Stimulated activated CD4-positive, alpha-beta T cell treated with anti-CD3 and anti-CD28 coated beads, Interleukin-4, amount 100 ng/mL, for 1 hour (primary cell): ENCODE results near the gene FMN1.
"Not testable (repeated sequence)": the region's sequence is repeated elsewhere in the genome, so short reads cannot be mapped to it uniquely, and the experiment has no call there.

Source experiments
- DNase-seq: peaks from one replicate; pipeline ENCODE4 v3.0.0-alpha.2; 2020

FMN1 gene

DNA sequence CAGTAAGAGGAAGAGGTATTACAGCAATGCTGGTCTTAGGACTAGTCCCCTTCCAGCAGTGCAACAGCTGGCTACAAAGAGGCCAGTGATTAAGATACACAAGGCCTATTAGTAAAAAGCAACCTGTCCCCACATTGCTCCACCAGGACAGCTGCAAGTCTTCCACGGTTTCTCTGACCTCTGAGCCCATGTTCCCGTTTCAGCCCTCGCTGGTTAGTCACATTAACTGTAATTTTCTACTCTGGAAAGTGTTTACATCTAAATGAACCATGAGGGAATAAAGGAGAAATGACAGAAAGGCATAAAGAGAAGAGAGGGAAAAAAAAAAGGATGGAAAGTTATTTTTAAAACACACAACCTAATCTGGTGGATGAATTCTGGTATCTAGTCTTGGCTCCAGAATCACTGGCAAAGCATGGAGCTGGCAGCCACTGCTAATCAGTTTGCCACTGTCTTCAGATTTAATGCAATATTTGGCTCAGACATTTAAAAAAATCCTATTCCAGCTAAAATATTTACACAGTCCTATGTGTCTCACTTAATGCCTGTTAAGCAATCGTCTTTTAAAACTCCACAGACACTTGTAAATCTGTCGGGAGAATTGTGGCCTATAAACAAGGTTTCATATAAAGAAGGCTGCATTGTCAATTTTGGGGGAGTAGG, 321.8 kb downstream of the FMN1 start:
- DNase-seq, result no peak

DNA sequence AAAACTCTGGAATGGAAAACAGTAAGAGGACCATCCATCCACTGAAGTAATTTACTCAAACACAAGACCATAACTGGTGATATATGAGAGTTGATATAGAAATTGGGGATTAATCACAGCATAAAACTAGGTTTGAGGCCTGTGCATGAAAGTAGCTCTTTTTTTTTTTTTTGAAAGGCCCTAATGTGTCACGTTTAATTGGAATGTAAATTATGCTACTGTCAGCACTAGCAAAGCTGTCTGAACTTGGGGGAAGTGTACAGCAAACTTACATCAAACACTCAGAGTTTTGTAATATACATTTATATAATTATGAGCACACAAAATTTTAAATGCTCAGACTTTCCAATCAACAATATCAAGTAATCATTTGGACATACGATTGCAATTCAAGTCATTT, 322.6 kb downstream of the FMN1 start:
- no peak for DNase-seq

GRCh38 chr15:32870240-32871033, 324.1 kb downstream of the FMN1 start:
- DNase-seq, result no peak

DNA sequence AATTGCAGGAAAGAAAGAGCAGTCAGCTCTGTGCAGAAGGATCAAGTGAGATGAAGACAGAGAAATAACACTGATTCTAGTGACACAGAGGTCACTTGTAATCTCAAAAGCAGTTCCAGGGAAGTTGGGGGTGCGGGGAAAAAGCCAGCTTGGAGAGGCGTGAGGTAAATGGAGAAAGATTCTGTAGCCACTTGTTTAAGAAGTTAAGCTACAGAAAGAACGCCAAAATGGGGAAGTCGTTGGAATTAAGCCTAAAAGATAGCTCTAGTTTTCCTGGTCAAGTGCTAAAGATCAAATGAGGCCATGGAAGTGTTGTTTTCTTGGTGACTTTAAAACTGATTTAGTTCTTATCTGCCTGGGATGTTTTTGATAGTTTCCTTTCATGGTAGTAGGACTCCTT, 324.7 kb downstream of the FMN1 start:
- no peak for DNase-seq

- DNase-seq, result no peak
Observed at GRCh38 chr15:32867313-32867626, 327.2 kb downstream of the FMN1 start.

- no peak for DNase-seq
Observed at GRCh38 chr15:32866454-32867312, 327.8 kb downstream of the FMN1 start.

GRCh38 chr15:32864841-32865240, 329.7 kb downstream of the FMN1 start:
- DNase-seq, result no peak

DNA sequence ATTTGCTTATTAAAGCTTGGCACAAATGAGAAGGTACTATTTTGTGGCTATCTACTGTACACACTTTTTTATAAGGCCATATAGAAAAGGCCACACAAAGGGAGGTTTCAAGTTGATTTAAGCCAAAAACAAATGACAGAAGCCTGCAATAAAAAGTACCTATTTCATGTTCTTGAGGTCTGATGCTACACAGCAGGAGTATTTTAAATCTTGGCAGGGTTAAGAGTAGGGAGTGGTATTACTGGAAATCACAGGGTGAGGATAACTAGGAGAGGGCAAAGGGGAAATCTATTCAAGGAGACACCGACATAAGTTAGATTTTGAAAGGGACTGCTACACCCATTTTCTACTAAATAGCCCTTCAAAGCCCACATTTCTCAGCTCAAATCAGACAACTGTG, 330.5 kb downstream of the FMN1 start:
- DNase-seq, result no peak

- DNase-seq, result no peak
Observed at GRCh38 chr15:32861761-32862160, 332.8 kb downstream of the FMN1 start.

DNA sequence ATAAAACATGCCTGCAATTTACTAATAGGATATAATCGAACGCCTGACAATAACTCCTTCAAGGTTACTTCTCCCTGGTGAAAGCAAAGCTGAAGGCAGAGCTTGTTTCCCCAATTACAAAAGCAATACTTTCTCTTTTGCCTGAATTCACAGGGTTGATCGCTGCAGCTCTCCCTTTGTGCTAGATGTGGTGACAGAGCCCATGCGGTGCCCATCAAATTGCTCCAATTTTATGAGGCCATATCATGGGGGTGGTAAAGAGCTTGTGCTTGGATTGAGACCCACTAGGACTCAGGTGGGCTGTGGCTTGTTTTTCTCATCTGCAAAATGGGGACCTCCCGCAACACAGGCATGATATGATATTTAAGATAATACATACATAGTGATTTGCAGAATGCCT, 333.3 kb downstream of the FMN1 start:
- no peak for DNase-seq

DNA sequence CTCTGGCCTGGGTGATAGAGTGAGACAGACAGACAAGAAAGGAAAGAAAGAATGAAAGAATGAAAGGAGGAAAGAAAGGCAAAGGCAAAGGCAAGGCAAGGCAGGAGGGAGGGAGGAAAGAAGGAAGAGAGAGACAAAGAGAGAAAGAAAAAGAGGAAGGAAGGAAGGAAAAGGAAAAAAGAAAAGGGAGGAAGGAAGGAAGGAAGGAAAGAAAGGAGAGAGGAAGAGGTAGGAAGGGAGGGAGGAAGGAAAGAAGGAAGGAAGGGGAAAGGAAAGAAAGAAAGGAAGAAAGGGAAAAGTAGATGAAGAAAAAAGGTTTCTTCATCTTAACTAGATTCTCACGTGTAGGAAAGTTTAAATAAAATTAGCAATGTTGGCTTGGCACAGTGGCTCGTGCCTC, 334.5 kb downstream of the FMN1 start:
- DNase-seq, result no peak

- no peak for DNase-seq
Observed at GRCh38 chr15:32859251-32859650, 335.3 kb downstream of the FMN1 start.

- no peak for DNase-seq
Observed at GRCh38 chr15:32857732-32858131, 336.8 kb downstream of the FMN1 start.

- DNase-seq, result no peak
Observed at GRCh38 chr15:32856753-32857152, 337.8 kb downstream of the FMN1 start.

GRCh38 chr15:32855942-32856341, 338.6 kb downstream of the FMN1 start:
- DNase-seq, result no peak

- no peak for DNase-seq
Observed at GRCh38 chr15:32853592-32853991, 340.9 kb downstream of the FMN1 start.

- no peak for DNase-seq
Observed at GRCh38 chr15:32852771-32853170, 341.7 kb downstream of the FMN1 start.

GRCh38 chr15:32852017-32852416, 342.5 kb downstream of the FMN1 start:
- DNase-seq, result no peak

GRCh38 chr15:32851572-32851971, 342.9 kb downstream of the FMN1 start:
- DNase-seq, result no peak

GRCh38 chr15:32849769-32850668, 344.5 kb downstream of the FMN1 start:
- DNase-seq, result no peak

DNA sequence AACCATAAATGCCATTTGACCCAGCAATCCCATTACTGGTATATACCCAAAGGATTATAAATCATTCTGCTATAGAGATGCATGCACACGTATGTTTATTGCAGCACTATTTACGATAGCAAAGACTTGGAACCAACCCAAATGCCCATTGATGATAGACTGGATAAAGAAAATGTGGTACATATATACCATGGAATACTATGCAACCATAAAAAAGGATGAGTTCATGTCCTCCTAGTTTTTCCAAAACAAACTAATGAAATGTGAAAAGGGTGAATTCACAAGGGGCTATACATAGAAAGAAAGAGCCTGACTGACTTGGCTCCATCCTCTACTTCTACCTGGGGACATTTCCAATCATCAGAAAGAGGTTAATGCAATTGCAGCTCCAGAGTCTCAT, 347.8 kb downstream of the FMN1 start:
- not testable (repeated sequence) for DNase-seq

- no peak for DNase-seq
Observed at GRCh38 chr15:32844118-32844711, 350.3 kb downstream of the FMN1 start.
